ENCODE data around the gene NAB2.

Gene NAB2

DNA sequence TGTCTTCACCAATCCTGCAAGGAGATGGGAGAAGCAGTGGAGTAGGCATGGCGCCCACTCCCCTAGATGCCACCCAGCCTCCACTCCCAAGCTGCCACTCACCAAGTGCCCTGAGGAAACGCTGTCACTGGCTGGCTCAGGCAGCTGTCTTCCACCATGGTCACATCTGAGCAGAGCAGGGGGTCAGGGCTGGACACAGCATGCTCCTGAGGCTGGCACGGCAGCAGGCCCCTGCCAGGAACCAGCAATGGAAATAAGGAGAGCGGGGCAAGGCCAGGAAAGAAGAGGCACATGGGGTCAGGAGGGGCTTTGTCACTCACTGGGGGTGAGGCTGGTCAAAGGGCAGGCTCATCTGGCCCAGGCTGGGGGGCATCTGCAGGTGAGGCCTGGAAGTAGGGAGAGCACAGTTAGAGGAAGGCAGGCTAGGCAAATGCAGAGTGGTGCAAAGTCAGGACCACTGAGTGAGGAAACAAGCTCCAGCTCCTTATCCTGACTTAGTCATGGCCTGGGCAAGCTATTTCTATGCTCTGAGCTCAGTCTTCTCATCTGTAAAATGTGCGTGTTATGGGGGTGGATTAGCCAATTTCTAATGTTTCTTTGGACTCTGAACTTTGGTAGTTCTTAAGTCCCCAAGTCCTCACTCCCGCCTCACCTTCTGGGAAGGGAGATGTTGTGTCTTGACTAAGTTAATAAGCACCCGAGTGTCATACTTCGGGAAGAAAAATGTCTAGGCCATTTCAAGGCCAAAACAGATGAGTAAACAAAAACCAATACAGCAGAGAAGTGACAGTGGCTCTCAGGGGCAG is 8.0 kb downstream of the NAB2 start:
- no peaks in the 10 kb centered on the region for H3K9me3 Mint-ChIP-seq
- ATAC-seq, result no peak
- H3K4me3 Mint-ChIP-seq, result no peak overlapping the region
- no peak for DNase-seq
- H3K4me1 Mint-ChIP-seq, result peaks cover 91% of the 10 kb centered on the region
- H3K27me3 Mint-ChIP-seq, result no peaks in the 10 kb centered on the region
- H3K27ac Mint-ChIP-seq, result peak overlapping the region; percentile 9 to 94

DNA sequence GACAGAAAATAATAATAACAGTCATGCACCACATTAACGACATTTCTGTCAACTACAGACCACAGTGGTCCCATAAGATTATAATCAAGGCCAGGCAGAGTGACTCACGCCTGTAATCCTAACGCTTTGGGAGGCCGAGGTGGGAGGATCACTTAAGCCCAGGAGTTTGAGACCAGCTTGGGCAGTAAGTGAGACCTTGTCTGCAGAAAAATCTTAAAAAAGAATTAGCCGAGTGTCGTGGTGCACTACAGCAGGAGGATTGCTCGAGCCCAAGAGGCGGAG is 8.6 kb downstream of the NAB2 start:
- Mint-ChIP-seq H3K27ac (no peak overlapping the region), H3K4me3 (no peak overlapping the region), H3K9me3 (no peaks in the 10 kb centered on the region), H3K27me3 (no peaks in the 10 kb centered on the region), H3K4me1 (peaks cover 91% of the 10 kb centered on the region)
- ATAC-seq, result no peak
- DNase-seq, result no peak

DNA sequence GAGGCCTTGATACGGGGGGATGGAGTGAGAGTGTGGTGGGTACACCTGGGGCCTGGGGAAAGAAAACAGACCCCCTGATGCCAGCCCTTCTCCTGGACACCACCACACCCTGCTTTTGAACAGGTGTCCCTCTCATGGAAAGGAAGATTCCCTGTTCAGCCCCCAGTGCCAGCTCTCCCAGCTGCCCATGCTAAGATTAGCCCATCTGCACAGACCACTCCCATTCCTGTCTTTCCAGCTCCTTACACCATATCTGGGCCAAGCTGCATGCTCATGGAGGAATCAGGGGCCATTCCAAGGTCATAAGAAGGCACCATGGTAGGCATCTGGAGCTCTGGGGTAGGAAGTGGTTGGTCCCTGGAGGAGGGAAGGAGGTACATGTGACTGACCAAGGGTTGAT is 9.6 kb downstream of the NAB2 start:
- Mint-ChIP-seq H3K4me3 (no peak overlapping the region), H3K27ac (peak overlapping the region in 1 of 2 donors; percentile 8), H3K27me3 (no peaks in the 10 kb centered on the region), H3K4me1 (peaks cover 89% of the 10 kb centered on the region), H3K9me3 (no peaks in the 10 kb centered on the region)
- ATAC-seq (no peak), DNase-seq (no peak)

DNA sequence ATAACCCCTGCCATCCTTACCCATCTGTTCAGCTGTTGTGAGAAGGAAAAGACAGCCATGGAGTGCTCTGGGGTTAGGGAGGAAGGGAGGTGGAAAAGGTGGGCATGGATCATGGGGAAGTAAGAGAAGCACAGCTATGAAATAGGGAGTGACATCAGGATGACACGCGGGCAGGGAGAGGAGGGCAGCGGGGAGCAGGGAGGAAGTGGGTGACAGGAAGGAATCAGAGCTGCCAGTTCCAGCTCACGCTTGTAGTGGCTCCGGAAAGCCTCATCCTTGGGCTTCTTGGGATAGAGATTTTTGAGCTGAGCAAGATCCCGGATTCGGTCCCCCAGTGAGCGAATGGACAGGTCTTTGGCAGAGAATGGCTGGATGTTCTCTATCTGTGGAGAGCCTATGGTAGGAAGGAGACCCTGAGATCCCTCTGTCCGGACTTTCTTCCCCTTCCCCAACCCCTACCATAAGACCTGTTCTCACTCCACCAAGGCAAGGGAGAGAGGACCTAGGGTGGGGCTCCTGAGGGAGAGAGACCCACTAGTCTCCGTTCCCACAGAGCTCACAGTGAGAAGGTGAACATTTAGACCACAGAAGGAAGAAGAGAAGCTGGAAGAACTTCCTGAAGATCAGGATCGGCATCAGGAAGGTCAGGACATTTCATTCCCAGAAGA is 10.3 kb downstream of the NAB2 start:
- no peaks in the 10 kb centered on the region for H3K27me3 Mint-ChIP-seq
- H3K4me1 Mint-ChIP-seq, result peaks cover 89% of the 10 kb centered on the region
- DNase-seq (no peak), ATAC-seq (no peak)
- peak overlapping the region; percentile 36 to 54 for H3K27ac Mint-ChIP-seq
- H3K9me3 Mint-ChIP-seq, result no peaks in the 10 kb centered on the region
- H3K4me3 Mint-ChIP-seq, result no peak overlapping the region

- Mint-ChIP-seq H3K27ac (peak overlapping the region; percentile 36 to 54), H3K4me3 (no peak overlapping the region), H3K9me3 (no peaks in the 10 kb centered on the region), H3K27me3 (no peaks in the 10 kb centered on the region), H3K4me1 (peaks cover 89% of the 10 kb centered on the region)
- ATAC-seq (no peak), DNase-seq (no peak)
These were observed 10.9 kb downstream of the NAB2 start for GRCh38 chr12:57099766-57100165.

- H3K27me3 Mint-ChIP-seq, result no peaks in the 10 kb centered on the region
- peaks cover 89% of the 10 kb centered on the region for H3K4me1 Mint-ChIP-seq
- peak overlapping the region; percentile 49 to 87 for H3K27ac Mint-ChIP-seq
- H3K4me3 Mint-ChIP-seq, result peak overlapping the region; percentile 2 to 40
- DNase-seq (no peak), ATAC-seq (peak; percentile 26)
- no peaks in the 10 kb centered on the region for H3K9me3 Mint-ChIP-seq
These were observed 13.2 kb downstream of the NAB2 start for GRCh38 chr12:57101892-57102695.

GRCh38 chr12:57103856-57104255 is 14.9 kb downstream of the NAB2 start:
- DNase-seq (no peak), ATAC-seq (no peak)
- H3K27ac Mint-ChIP-seq, result no peak overlapping the region
- peaks cover 97% of the 10 kb centered on the region for H3K4me1 Mint-ChIP-seq
- H3K27me3 Mint-ChIP-seq, result no peaks in the 10 kb centered on the region
- peak overlapping the region in 1 of 2 donors; percentile 50 for H3K4me3 Mint-ChIP-seq
- no peaks in the 10 kb centered on the region for H3K9me3 Mint-ChIP-seq

- Mint-ChIP-seq H3K4me3 (peak overlapping the region in 1 of 2 donors; percentile 5), H3K4me1 (peaks cover 96% of the 10 kb centered on the region), H3K27ac (peak overlapping the region in 1 of 2 donors; percentile 85), H3K9me3 (no peaks in the 10 kb centered on the region), H3K27me3 (no peaks in the 10 kb centered on the region)
- no peak for DNase-seq
- ATAC-seq, result no peak
These were observed 15.5 kb downstream of the NAB2 start for GRCh38 chr12:57104292-57104910.

- H3K4me1 Mint-ChIP-seq, result peaks cover 96% of the 10 kb centered on the region
- DNase-seq, result no peak
- ATAC-seq, result no peak
- H3K27ac Mint-ChIP-seq, result peak overlapping the region; percentile 85 to 97
- no peaks in the 10 kb centered on the region for H3K27me3 Mint-ChIP-seq
- H3K4me3 Mint-ChIP-seq, result peak overlapping the region in 1 of 2 donors; percentile 43
- H3K9me3 Mint-ChIP-seq, result no peaks in the 10 kb centered on the region
These were observed 16.3 kb downstream of the NAB2 start for GRCh38 chr12:57105011-57105753.

- no peak for DNase-seq
- H3K4me1 Mint-ChIP-seq, result peaks cover 88% of the 10 kb centered on the region
These were observed 17.3 kb downstream of the NAB2 start for GRCh38 chr12:57106021-57106708.

GRCh38 chr12:57107456-57108155 is 18.7 kb downstream of the NAB2 start:
- DNase-seq (no peak), ATAC-seq (no peak)
- no peaks in the 10 kb centered on the region for H3K27me3 Mint-ChIP-seq
- H3K9me3 Mint-ChIP-seq, result no peaks in the 10 kb centered on the region
- peak overlapping the region; percentile 61 to 75 for H3K27ac Mint-ChIP-seq
- H3K4me3 Mint-ChIP-seq, result peak overlapping the region in 1 of 2 donors; percentile 35
- H3K4me1 Mint-ChIP-seq, result peaks cover 83% of the 10 kb centered on the region

More at GRCh38 chr12:57106021-57106708, 17.3 kb downstream of the NAB2 start:
- no peak for ATAC-seq
- Mint-ChIP-seq H3K4me3 (no peak overlapping the region), H3K27ac (peak overlapping the region; percentile 84 to 87), H3K9me3 (no peaks in the 10 kb centered on the region), H3K27me3 (no peaks in the 10 kb centered on the region)

GRCh38 chr12:57109207-57110103 is 20.5 kb downstream of the NAB2 start:
- Mint-ChIP-seq H3K9me3 (no peaks in the 10 kb centered on the region), H3K27me3 (no peaks in the 10 kb centered on the region), H3K4me3 (peak overlapping the region; percentile 85 to 92), H3K4me1 (peaks cover 72% of the 10 kb centered on the region), H3K27ac (peak overlapping the region in 1 of 2 donors; percentile 95)
- ATAC-seq, result no peak
- DNase-seq, result no peak

Measured in stimulated activated naive CD8-positive, alpha-beta T cell treated with anti-CD3 and anti-CD28 coated beads, Interleukin-15, amount 100 ng/mL, for 72 hours (primary cell).